ENCODE measurements around the gene RFWD3.

Gene RFWD3

DNA sequence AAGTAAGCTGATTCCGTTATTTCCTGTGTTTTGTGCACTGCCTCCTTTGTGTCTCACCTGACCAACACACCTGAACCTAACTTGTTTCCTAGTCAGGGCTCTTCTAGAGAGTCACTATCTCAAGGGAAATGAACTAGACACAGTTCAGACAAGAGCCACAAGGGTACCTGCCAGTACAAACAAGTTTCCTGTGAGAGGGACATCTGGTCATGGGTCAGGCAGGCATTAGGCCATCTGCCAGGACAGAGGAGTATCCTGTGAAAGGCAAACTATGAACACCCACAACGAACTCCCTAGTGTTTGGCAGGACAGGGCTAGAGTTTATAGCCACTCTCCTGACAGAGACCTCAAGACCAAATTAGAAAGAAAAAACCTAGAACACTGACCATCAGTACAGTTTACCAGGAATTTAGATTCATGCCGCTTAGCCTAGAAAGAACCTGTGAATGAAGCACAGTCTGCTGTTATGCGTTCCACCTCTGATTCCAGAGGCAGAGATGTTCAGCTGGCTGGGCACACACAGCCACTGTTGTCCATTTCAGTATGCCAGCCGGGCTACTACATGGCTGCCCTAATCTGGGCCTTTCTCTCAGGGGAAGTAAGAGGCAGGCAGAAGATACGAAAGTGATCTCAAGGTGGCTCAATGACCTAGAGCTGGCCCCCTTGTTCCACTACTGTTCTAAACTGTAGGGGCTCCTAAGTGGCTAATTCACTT is 39.0 kb downstream of the RFWD3 start:
- DNase-seq (ENCODE audit: low spot score) = no peak
- TF ChIP-seq, protein P1, sequence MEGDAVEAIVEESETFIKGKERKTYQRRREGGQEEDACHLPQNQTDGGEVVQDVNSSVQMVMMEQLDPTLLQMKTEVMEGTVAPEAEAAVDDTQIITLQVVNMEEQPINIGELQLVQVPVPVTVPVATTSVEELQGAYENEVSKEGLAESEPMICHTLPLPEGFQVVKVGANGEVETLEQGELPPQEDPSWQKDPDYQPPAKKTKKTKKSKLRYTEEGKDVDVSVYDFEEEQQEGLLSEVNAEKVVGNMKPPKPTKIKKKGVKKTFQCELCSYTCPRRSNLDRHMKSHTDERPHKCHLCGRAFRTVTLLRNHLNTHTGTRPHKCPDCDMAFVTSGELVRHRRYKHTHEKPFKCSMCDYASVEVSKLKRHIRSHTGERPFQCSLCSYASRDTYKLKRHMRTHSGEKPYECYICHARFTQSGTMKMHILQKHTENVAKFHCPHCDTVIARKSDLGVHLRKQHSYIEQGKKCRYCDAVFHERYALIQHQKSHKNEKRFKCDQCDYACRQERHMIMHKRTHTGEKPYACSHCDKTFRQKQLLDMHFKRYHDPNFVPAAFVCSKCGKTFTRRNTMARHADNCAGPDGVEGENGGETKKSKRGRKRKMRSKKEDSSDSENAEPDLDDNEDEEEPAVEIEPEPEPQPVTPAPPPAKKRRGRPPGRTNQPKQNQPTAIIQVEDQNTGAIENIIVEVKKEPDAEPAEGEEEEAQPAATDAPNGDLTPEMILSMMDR (IDR thresholded peaks at IDR 0.05; ENCODE audit: extremely low read depth, missing control alignments) = no peak

DNA sequence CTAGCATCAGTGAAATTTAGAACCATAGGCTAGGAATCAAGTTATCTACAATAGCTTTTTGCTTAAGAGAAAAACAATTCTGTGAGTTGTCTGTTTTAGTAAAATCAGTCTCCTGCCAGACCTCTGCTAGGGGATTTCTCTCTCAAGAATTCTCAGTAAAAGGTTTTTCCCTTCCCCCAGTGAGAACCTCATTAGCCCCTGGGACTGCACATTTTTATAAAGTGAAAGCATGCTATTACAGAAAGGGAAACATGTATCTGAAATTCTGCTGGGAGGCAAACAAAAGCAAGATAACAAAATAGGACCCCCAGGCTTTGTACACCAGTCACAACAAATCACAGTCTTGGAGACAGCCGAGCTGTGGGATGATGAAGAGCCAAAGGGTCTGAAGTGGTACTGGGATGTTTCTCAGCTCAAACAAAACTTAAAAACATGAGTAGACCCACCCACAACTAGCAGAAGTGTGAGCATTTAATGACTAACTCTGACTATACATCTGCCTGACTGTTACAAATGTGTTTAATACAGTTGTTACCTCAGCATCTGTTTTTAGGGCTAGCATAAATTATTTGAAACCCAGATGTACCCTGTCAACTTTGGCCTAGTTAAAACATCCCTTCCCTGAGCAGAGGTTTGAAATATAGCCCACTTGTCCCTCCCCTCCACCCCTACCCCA is 39.8 kb downstream of the RFWD3 start:
- DNase-seq (ENCODE audit: low spot score) = peak; percentile 51
- TF ChIP-seq, protein P1 (IDR thresholded peaks at IDR 0.05; ENCODE audit: extremely low read depth, missing control alignments) = no peak

DNA sequence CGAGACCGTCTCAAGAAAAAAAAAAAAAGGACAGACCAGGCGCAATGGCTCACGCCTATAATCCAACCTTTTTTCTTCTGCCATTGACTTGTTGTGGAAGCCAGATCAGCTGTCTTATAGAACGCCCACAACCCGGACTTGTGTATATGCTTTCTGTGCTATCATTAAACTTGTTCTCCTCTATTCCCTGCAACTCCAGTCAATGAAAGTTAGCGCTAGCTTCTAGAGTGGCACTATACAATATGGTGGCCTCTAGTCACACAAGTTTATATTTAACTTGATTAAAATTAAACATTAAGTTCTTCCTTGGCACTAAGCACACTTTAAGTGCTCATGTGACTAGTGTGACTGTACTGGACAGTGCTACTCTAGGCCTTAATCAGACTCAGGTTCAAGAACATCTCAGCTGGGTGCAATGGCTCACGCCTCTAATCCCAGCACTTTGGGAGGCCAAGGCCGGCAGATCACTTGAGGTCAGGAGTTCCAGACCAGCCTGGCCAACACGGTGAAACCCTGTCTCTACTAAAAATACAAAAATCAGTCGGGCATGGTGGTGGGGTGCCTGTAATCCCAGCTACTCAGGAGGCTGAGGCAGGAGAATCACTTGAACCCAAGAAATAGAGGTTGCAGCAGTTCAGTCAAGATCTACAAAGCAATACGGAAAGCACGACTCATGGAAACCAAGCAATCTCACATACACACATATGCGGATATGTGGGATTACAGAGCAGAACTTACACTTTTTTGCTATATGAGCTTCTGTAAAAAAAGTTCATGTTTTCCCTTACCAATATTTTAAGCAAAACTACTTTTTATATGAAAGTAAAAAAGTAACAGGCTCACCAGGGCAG is 41.0 kb downstream of the RFWD3 start:
- TF ChIP-seq, protein P1 (IDR thresholded peaks at IDR 0.05; ENCODE audit: extremely low read depth, missing control alignments) = no peak
- no peak for DNase-seq (ENCODE audit: low spot score)

DNA sequence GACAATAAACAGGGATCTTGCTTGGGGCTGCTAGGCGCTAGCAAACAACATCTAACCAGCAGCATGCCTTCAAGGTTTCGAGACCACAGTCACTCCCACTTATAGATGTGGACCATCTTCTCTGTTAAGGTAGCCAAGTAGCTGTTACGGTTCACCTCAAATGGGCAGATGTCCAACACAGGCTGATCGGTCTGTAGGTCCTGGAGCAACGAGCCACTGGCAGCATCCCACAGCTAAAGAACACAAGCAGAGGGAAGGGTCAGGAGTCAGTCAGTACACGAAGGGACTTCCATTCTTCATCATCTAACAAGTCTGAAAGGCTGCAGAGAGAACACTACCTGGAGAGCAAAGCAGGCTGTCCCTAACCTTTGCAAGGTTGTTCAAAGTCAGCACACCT is 42.8 kb downstream of the RFWD3 start:
- TF ChIP-seq, protein P1 (IDR thresholded peaks at IDR 0.05; ENCODE audit: extremely low read depth, missing control alignments) = no peak

DNA sequence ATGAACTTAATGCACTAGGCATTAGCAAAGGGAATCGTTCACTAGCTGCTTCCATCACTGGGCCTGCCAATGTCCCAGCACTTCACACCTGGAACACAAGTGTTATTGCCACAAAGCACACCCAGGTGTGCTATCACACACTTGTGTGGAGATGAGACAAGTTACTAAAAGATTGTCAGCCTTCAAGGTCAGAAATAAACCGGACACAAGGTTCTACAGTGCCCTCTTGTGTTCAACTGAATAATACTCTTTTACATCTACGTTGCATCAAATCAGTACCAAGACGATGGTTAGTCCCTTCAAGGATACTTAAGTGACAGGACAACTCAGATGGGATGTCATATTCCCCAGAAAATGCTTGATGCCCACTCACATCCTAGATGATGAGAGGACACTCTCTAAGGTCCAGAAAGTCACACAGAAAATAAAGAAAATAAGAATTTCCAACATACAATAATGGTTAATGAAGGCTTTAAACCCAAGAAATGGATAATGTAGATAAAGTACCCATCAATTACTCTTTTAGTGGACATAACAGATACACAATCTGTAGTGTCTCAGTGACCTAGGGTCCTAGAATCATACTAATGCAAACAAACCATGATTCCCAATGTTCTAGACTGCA is 43.4 kb downstream of the RFWD3 start:
- TF ChIP-seq, protein P1 (IDR thresholded peaks at IDR 0.05; ENCODE audit: extremely low read depth, missing control alignments) = no peak
- peak; percentile 31 for DNase-seq (ENCODE audit: low spot score)

More for the DNA sequence above, 42.8 kb downstream of the RFWD3 start:
- DNase-seq (ENCODE audit: low spot score) = no peak

DNA sequence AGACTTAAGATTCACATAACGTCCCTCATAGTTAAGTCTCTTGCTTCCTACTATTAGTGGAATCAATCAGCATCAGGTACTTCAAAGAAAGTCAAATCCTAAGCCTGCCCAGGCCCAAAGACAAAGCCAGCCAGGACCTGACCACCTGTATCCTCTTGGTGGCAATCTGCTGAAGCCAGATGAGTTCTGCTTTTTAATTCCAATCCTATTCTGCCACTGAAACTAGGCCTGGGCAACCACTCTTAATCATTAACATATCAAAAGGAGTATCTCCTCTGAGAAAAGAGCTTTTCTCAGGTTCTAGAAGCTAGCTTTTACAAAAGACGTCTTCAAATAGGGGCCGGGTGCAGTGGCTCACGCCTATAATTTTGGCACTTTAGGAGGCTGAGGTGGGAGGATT is 44.7 kb downstream of the RFWD3 start:
- TF ChIP-seq, protein P1 (IDR thresholded peaks at IDR 0.05; ENCODE audit: extremely low read depth, missing control alignments) = no peak
- DNase-seq (ENCODE audit: low spot score) = no peak

All from GM20000 (cell line).